K562 (cell line): Measurements from ENCODE around the gene DNAH1. TPM values are rescaled to one million over a fixed set of nuclear protein-coding genes. Genes with fewer than 3 reads are reported as not detected.

Experiments used
- CBFA2T3 ChIP-seq: fragments of 450-650 bp; IDR thresholded peaks from 2 replicates; pipeline ENCODE4 v1.6.1; 2017
- HDAC2 ChIP-seq: fragments of 450-650 bp; IDR thresholded peaks from 2 replicates; pipeline ENCODE4 v1.6.1; 2016; ENCODE audit warnings: mild to moderate bottlenecking
- HDAC8 ChIP-seq: fragments of 450-650 bp; IDR thresholded peaks from 2 replicates; pipeline ENCODE4 v1.6.1; 2016; ENCODE audit warnings: mild to moderate bottlenecking, missing genetic modification characterization, moderate library complexity, missing compliant biosample characterization
- JUND ChIP-seq, 2 experiments: IDR thresholded peaks; 2 replicates in 1 of 2; 3 replicates in 1 of 2; pipeline ENCODE4 v1.6.1; 2011; ENCODE audit warnings: borderline replicate concordance in 2 of 2, low read depth in 2 of 2, low read length in 2 of 2, improper control_type of control experiment in 1 of 2, missing biosample characterization in 1 of 2, missing genetic modification characterization in 1 of 2, missing genetic modification reagents in 1 of 2
- NCOA2 ChIP-seq, 2 experiments: fragments of 450-650 bp; IDR thresholded peaks; 2 replicates each; pipeline ENCODE4 v1.6.1; 2018; ENCODE audit warnings: mild to moderate bottlenecking in 2 of 2, moderate library complexity in 1 of 2; ENCODE audit not compliant: partially characterized antibody in 2 of 2
- NRF1 ChIP-seq, 2 experiments: fragments of 450-650 bp; IDR thresholded peaks in 1 of 2; conservative IDR thresholded peaks in 1 of 2; 2 replicates each; pipeline ENCODE4 v1.6.1; 2014; ENCODE audit warnings: mild to moderate bottlenecking in 2 of 2
- POLR2A ChIP-seq: fragments of 450-650 bp; conservative IDR thresholded peaks from 2 replicates; pipeline ENCODE4 v1.6.1; 2016
- RBFOX2 ChIP-seq: fragments of 200-400 bp; formaldehyde crosslinking; IDR thresholded peaks from 2 replicates; pipeline ENCODE4 v1.6.1; 2017; ENCODE audit warnings: low read depth, mild to moderate bottlenecking, low read length, moderate library complexity
- RBM22 ChIP-seq: fragments of 200-400 bp; formaldehyde crosslinking; IDR thresholded peaks from 2 replicates; pipeline ENCODE4 v1.6.1; 2018; ENCODE audit warnings: low read length, low read depth; ENCODE audit not compliant: poor library complexity, severe bottlenecking
- SMARCA4 ChIP-seq: fragments of 450-650 bp; IDR thresholded peaks from 2 replicates; pipeline ENCODE4 v1.6.1; 2016
- polyA plus RNA-seq, 8 experiments: library from polyadenylated mRNA; depleted of rRNA in 4 of 8; stranded (reverse) in 5 of 8; unstranded in 3 of 8; fragments of >200 nt; fragmentation: Nextera tagmentation in 2 of 8; fragmentation: Illumina TruSeq in 1 of 8; extraction: Ambion mirVana in 2 of 8; extraction: Trizol in 1 of 8; gene quantifications; 2 replicates each; pipeline versions ENCODE4 v1.2.1 to v1.2.3, GENCODE V29; 2011 to 2014; ENCODE audit warnings: inconsistent platforms in 1 of 8, missing spikeins in 1 of 8
- total RNA-seq, 7 experiments: library from RNA; depleted of rRNA in 6 of 7; stranded (reverse); fragments of >200 nt in 6 of 7; fragmentation: Illumina TruSeq in 2 of 7; extraction: Trizol in 2 of 7; gene quantifications; 2 replicates each; pipeline versions ENCODE4 v1.2.1 to v1.2.3, GENCODE V29; 2011 to 2021; ENCODE audit warnings: low replicate concordance in 1 of 7
- TF ChIP-seq, protein P1 (sequence below): sonication (generic); formaldehyde crosslinking; IDR thresholded peaks from 2 replicates; pipeline ENCODE4 v1.8.0; 2022; ENCODE audit warnings: mild to moderate bottlenecking, missing genetic modification reagents
- TF ChIP-seq, protein P2 (sequence below), 2 experiments: fragments of 200-800 bp in 1 of 2; sonication (Bioruptor generic) in 1 of 2; sonication (generic) in 1 of 2; formaldehyde crosslinking in 1 of 2; IDR thresholded peaks in 1 of 2; conservative IDR thresholded peaks in 1 of 2; 2 replicates each; pipeline versions ENCODE4 v1.5.0 to v1.6.1; 2016 to 2020; ENCODE audit warnings: missing compliant biosample characterization in 1 of 2, missing genetic modification characterization in 1 of 2, missing genetic modification reagents in 1 of 2
- TF ChIP-seq, protein P3 (sequence below): fragments of 200-800 bp; sonication (Bioruptor generic); IDR thresholded peaks from 2 replicates; pipeline ENCODE4 v1.6.1; 2017; ENCODE audit warnings: missing genetic modification characterization, missing compliant biosample characterization
- TF ChIP-seq, protein P4 (sequence below): sonication (generic); formaldehyde crosslinking; IDR thresholded peaks from 2 replicates; pipeline ENCODE4 v1.8.0; 2022; ENCODE audit warnings: missing genetic modification reagents, mild to moderate bottlenecking, moderate library complexity, borderline replicate concordance
- TF ChIP-seq, protein P5 (sequence below), 2 experiments: fragments of 450-650 bp; conservative IDR thresholded peaks; 2 replicates each; pipeline ENCODE4 v1.6.1; 2017; ENCODE audit warnings: mild to moderate bottlenecking in 2 of 2, moderate library complexity in 2 of 2
- TF ChIP-seq, protein P6 (sequence below), 2 experiments: fragments of 450-650 bp in 1 of 2; sonication (generic) in 1 of 2; formaldehyde crosslinking in 1 of 2; IDR thresholded peaks in 1 of 2; conservative IDR thresholded peaks in 1 of 2; 2 replicates each; pipeline versions ENCODE4 v1.6.1 to v1.8.1; 2016 to 2023; ENCODE audit warnings: mild to moderate bottlenecking in 2 of 2, moderate library complexity in 2 of 2, inconsistent platforms in 1 of 2, missing genetic modification reagents in 1 of 2
- TF ChIP-seq, protein P7 (sequence below): sonication (generic); formaldehyde crosslinking; IDR thresholded peaks from 2 replicates; pipeline ENCODE4 v1.8.1; 2022; ENCODE audit warnings: missing genetic modification reagents

The DNAH1 gene
- total and polyA plus RNA-seq, 9 of the 15 experiments (the other 6 are each of a cell fraction or from before 2014, with no cell fraction given): 0.04 to 0.84 (median 0.50) TPM

DNA sequence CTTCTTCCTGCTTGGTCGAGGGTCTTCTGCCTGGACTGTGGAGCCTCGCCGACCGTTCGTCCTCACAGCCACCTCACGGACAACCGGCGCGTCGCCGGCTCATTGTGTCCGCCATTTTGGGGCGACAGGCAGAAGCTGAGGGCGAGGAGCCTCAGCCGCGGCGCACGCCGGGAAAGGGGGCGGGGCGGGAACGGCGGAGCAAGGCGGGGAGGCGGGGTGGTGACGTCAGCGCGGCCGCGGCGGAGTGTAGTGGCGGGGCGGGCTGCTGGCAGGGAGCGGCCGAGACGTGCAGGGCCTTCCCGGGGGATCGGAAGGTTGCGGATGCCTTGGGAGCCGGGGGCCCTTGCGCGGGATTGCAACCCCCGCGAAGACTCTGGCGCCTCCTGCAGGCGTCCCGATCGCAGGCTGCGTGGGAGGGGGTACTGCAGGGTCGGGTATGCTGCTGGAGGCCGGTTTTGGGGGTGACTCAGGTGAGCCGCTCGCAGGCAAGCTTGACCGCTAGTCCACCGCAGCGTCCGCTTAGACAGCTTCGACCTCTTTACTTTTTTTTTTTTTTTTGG is 37.5 kb upstream of the DNAH1 start, which contains the start of gene WDR82 (continued):
- TF ChIP-seq, protein P1, sequence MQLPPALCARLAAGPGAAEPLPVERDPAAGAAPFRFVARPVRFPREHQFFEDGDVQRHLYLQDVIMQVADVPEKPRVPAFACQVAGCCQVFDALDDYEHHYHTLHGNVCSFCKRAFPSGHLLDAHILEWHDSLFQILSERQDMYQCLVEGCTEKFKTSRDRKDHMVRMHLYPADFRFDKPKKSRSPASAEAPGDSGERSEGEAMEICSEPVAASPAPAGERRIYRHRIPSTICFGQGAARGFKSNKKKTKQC (CRISPR knock-in tag): no peak
- TF ChIP-seq, protein P2, sequence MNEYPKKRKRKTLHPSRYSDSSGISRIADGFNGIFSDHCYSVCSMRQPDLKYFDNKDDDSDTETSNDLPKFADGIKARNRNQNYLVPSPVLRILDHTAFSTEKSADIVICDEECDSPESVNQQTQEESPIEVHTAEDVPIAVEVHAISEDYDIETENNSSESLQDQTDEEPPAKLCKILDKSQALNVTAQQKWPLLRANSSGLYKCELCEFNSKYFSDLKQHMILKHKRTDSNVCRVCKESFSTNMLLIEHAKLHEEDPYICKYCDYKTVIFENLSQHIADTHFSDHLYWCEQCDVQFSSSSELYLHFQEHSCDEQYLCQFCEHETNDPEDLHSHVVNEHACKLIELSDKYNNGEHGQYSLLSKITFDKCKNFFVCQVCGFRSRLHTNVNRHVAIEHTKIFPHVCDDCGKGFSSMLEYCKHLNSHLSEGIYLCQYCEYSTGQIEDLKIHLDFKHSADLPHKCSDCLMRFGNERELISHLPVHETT (CRISPR knock-in tag; conservative IDR thresholded peaks at IDR 0.05 in 1 of 2, IDR thresholded peaks at IDR 0.05 in 1 of 2): peak in 1 of 2 experiments; percentile 70; a peak in 1 of 4 replicates
- TF ChIP-seq, protein P3, sequence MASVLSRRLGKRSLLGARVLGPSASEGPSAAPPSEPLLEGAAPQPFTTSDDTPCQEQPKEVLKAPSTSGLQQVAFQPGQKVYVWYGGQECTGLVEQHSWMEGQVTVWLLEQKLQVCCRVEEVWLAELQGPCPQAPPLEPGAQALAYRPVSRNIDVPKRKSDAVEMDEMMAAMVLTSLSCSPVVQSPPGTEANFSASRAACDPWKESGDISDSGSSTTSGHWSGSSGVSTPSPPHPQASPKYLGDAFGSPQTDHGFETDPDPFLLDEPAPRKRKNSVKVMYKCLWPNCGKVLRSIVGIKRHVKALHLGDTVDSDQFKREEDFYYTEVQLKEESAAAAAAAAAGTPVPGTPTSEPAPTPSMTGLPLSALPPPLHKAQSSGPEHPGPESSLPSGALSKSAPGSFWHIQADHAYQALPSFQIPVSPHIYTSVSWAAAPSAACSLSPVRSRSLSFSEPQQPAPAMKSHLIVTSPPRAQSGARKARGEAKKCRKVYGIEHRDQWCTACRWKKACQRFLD (CRISPR knock-in tag): peak; percentile 46; the same call in 1 of the 2 replicates
- TF ChIP-seq POLR2A (peak; percentile 87), JUND (IDR thresholded peaks at IDR 0.05; ENCODE audit: borderline replicate concordance, low read depth, low read length) (peak; percentile 73), JUND (tag; IDR thresholded peaks at IDR 0.05; ENCODE audit: borderline replicate concordance, low read depth, low read length) (peak; percentile 59; the same call in 1 of the 3 replicates), NRF1 (conservative IDR thresholded peaks at IDR 0.05 in 1 of 2, IDR thresholded peaks at IDR 0.05 in 1 of 2) (peak; percentile 36 to 49; a peak in 3 of 4 replicates), NCOA2 (IDR thresholded peaks at IDR 0.05; ENCODE audit: partially characterized antibody in 2 of 2) (no peak), HDAC2 (peak; percentile 45; the same call in 1 of the 2 replicates), CBFA2T3 (0 out of 2 replicates have a peak, but pooled peaks have one; percentile 3), HDAC8 (tag) (no peak), RBM22 (peak; percentile 27), SMARCA4 (peak; percentile 34; the same call in 1 of the 2 replicates), RBFOX2 (peak; percentile 77)
- TF ChIP-seq, protein P4, sequence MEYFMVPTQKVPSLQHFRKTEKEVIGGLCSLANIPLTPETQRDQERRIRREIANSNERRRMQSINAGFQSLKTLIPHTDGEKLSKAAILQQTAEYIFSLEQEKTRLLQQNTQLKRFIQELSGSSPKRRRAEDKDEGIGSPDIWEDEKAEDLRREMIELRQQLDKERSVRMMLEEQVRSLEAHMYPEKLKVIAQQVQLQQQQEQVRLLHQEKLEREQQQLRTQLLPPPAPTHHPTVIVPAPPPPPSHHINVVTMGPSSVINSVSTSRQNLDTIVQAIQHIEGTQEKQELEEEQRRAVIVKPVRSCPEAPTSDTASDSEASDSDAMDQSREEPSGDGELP: peak; percentile 48; the same call in 1 of the 2 replicates
- TF ChIP-seq, protein P5, sequence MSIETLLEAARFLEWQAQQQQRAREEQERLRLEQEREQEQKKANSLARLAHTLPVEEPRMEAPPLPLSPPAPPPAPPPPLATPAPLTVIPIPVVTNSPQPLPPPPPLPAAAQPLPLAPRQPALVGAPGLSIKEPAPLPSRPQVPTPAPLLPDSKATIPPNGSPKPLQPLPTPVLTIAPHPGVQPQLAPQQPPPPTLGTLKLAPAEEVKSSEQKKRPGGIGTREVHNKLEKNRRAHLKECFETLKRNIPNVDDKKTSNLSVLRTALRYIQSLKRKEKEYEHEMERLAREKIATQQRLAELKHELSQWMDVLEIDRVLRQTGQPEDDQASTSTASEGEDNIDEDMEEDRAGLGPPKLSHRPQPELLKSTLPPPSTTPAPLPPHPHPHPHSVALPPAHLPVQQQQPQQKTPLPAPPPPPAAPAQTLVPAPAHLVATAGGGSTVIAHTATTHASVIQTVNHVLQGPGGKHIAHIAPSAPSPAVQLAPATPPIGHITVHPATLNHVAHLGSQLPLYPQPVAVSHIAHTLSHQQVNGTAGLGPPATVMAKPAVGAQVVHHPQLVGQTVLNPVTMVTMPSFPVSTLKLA (conservative IDR thresholded peaks at IDR 0.05): peak in 1 of 2 experiments; percentile 33; a peak in 1 of 4 replicates
- TF ChIP-seq, protein P6, sequence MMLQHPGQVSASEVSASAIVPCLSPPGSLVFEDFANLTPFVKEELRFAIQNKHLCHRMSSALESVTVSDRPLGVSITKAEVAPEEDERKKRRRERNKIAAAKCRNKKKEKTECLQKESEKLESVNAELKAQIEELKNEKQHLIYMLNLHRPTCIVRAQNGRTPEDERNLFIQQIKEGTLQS (IDR thresholded peaks at IDR 0.05): peak; percentile 90
- TF ChIP-seq, protein P6 (CRISPR knock-in tag; conservative IDR thresholded peaks at IDR 0.05): no peak
- TF ChIP-seq, protein P7, sequence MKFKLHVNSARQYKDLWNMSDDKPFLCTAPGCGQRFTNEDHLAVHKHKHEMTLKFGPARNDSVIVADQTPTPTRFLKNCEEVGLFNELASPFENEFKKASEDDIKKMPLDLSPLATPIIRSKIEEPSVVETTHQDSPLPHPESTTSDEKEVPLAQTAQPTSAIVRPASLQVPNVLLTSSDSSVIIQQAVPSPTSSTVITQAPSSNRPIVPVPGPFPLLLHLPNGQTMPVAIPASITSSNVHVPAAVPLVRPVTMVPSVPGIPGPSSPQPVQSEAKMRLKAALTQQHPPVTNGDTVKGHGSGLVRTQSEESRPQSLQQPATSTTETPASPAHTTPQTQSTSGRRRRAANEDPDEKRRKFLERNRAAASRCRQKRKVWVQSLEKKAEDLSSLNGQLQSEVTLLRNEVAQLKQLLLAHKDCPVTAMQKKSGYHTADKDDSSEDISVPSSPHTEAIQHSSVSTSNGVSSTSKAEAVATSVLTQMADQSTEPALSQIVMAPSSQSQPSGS (CRISPR knock-in tag): peak; percentile 65; the same call in 1 of the 2 replicates
